Caco-2 (cell line): ENCODE measurements around the gene FES. TPM values are rescaled to one million over a fixed set of nuclear protein-coding genes. Genes with fewer than 3 reads are reported as not detected.

ENCODE experiments used
- BruUV-seq: library from RNA; stranded (reverse); fragments of 400-500 nt; replicated peaks from 2 replicates; lab custom pipeline; 2021; lab: Mats Ljungman, UMichigan
- CTCF ChIA-PET: fragments of 300-600 bp; sonication (Branson Sonifier 250); formaldehyde crosslinking; loops from one replicate; lab custom pipeline; 2022; ENCODE audit warnings: antibody characterized with exemption; lab: Charles Lee
- POLR2A ChIA-PET: fragments of 300-600 bp; sonication (Branson Sonifier 250); formaldehyde crosslinking; loops from one replicate; lab custom pipeline; 2022; ENCODE audit warnings: antibody characterized with exemption; lab: Charles Lee
- DNase-seq, 2 experiments: peaks; one replicate each; pipeline versions ENCODE4 v3.0.0 to v3.0.0-alpha.2; 2020 to 2022
- H3K27me3 ChIP-seq: replicated peaks from 2 replicates; pipeline ENCODE4 v1.6.0; 2011; ENCODE audit warnings: low read length; ENCODE audit not compliant: control insufficient read depth, insufficient read depth
- H3K36me3 ChIP-seq: 2 replicates; pipeline ENCODE4 v1.5.1; 2011; ENCODE audit warnings: low read length; ENCODE audit not compliant: control insufficient read depth, insufficient read depth
- H3K4me1 ChIP-seq: fragments of 250-450 bp; sonication (Bioruptor Pico); 2 replicates; pipeline ENCODE4 v1.5.1; 2020; ENCODE audit warnings: mild to moderate bottlenecking
- H3K4me3 ChIP-seq: 2 replicates; pipeline ENCODE4 v1.5.1; 2011; ENCODE audit warnings: low read depth, mild to moderate bottlenecking, control low read depth, low read length
- H3K9me3 ChIP-seq: fragments of 250-450 bp; sonication (Bioruptor Pico); 2 replicates; pipeline ENCODE4 v1.5.1; 2020; ENCODE audit warnings: mild to moderate bottlenecking, moderate library complexity
- H3K27ac Mint-ChIP-seq: one replicate; pipeline ENCODE4 v1.8.0; 2022; ENCODE audit warnings: mixed read lengths; ENCODE audit not compliant: unreplicated experiment
- H3K27me3 Mint-ChIP-seq: one replicate; pipeline ENCODE4 v1.8.0; 2022; ENCODE audit warnings: mixed read lengths; ENCODE audit not compliant: insufficient read depth, unreplicated experiment
- H3K36me3 Mint-ChIP-seq: one replicate; pipeline ENCODE4 v1.8.0; 2022; ENCODE audit warnings: mild to moderate bottlenecking, mixed read lengths; ENCODE audit not compliant: insufficient read depth, unreplicated experiment
- H3K4me1 Mint-ChIP-seq: one replicate; pipeline ENCODE4 v1.8.0; 2022; ENCODE audit warnings: low read depth, mixed read lengths; ENCODE audit not compliant: unreplicated experiment
- H3K4me3 Mint-ChIP-seq: one replicate; pipeline ENCODE4 v1.8.0; 2022; ENCODE audit warnings: mild to moderate bottlenecking, moderate library complexity, mixed read lengths; ENCODE audit not compliant: unreplicated experiment
- H3K9me3 Mint-ChIP-seq: one replicate; pipeline ENCODE4 v1.8.0; 2022; ENCODE audit warnings: mixed read lengths; ENCODE audit not compliant: unreplicated experiment
- intact Hi-C: fragments of 100-400 bp; cut with micrococcal nuclease; formaldehyde crosslinking; loops from one replicate; pipeline ENCODE4 v1.10.0; 2022; ENCODE audit not compliant: unreplicated experiment
- total RNA-seq: library from RNA; stranded (reverse); gene quantifications from 2 replicates; pipeline ENCODE4 v1.2.3, GENCODE V29; 2022
- TF ChIP-seq, protein P1 (sequence below), 2 experiments: fragments of 200-600 bp in 1 of 2; IDR thresholded peaks; 1 replicate in 1 of 2; 2 replicates in 1 of 2; pipeline versions ENCODE4 v1.5.1 to v1.8.0; 2011 to 2022; ENCODE audit warnings: antibody characterized with exemption in 1 of 2, control low read depth in 1 of 2, inconsistent platforms in 1 of 2, low read depth in 1 of 2, low read length in 1 of 2, mild to moderate bottlenecking in 1 of 2, moderate library complexity in 1 of 2; ENCODE audit not compliant: insufficient read depth in 1 of 2, severe bottlenecking in 1 of 2, unreplicated experiment in 1 of 2

The FES gene
- total RNA-seq, 1 experiment from 2014 or later, result 1.7 TPM

DNA sequence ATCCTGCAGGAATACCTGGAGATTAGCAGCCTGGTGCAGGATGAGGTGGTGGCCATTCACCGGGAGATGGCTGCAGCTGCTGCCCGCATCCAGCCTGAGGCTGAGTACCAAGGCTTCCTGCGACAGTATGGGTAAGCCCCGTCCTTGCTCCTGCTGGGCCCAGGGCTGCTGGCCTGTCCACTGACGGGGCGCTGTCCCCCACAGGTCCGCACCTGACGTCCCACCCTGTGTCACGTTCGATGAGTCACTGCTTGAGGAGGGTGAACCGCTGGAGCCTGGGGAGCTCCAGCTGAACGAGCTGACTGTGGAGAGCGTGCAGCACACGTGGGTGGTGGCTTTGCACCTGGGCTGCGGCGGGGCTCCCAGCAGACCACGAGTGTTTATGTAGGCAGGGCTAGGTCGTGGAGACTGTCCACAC lies 5.0 kb downstream of the FES start:
- ChIA-PET CTCF (interaction anchor here (0.7 kb wide), 1 partner anchor 43 kb away, joined by 3 read pairs; the partner anchor contains the start of gene HDDC3), POLR2A (no interaction called here)
- TF ChIP-seq, protein P1, sequence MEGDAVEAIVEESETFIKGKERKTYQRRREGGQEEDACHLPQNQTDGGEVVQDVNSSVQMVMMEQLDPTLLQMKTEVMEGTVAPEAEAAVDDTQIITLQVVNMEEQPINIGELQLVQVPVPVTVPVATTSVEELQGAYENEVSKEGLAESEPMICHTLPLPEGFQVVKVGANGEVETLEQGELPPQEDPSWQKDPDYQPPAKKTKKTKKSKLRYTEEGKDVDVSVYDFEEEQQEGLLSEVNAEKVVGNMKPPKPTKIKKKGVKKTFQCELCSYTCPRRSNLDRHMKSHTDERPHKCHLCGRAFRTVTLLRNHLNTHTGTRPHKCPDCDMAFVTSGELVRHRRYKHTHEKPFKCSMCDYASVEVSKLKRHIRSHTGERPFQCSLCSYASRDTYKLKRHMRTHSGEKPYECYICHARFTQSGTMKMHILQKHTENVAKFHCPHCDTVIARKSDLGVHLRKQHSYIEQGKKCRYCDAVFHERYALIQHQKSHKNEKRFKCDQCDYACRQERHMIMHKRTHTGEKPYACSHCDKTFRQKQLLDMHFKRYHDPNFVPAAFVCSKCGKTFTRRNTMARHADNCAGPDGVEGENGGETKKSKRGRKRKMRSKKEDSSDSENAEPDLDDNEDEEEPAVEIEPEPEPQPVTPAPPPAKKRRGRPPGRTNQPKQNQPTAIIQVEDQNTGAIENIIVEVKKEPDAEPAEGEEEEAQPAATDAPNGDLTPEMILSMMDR (IDR thresholded peaks at IDR 0.05; ENCODE audit: insufficient read depth in 1 of 2, low read depth in 1 of 2, low read length in 1 of 2, severe bottlenecking in 1 of 2, unreplicated experiment in 1 of 2), result no peak
- Histone ChIP-seq H3K4me3 (no peak overlapping the region), H3K36me3 (no peaks in the 10 kb centered on the region), H3K4me1 (no peaks in the 10 kb centered on the region), H3K9me3 (no peaks in the 10 kb centered on the region), H3K27me3 (no peaks in the 10 kb centered on the region)
- intact Hi-C loops, result loop anchor here (5.0 kb wide), 1 partner anchor 597 kb away; no protein-coding TSS in a partner anchor
- no TSS peak for BruUV-seq
- DNase-seq, result no peak
- Mint-ChIP-seq H3K36me3 (no peaks in the 10 kb centered on the region), H3K27me3 (no peaks in the 10 kb centered on the region), H3K27ac (no peak overlapping the region), H3K4me3 (no peak overlapping the region), H3K9me3 (no peaks in the 10 kb centered on the region), H3K4me1 (no peaks in the 10 kb centered on the region)

DNA sequence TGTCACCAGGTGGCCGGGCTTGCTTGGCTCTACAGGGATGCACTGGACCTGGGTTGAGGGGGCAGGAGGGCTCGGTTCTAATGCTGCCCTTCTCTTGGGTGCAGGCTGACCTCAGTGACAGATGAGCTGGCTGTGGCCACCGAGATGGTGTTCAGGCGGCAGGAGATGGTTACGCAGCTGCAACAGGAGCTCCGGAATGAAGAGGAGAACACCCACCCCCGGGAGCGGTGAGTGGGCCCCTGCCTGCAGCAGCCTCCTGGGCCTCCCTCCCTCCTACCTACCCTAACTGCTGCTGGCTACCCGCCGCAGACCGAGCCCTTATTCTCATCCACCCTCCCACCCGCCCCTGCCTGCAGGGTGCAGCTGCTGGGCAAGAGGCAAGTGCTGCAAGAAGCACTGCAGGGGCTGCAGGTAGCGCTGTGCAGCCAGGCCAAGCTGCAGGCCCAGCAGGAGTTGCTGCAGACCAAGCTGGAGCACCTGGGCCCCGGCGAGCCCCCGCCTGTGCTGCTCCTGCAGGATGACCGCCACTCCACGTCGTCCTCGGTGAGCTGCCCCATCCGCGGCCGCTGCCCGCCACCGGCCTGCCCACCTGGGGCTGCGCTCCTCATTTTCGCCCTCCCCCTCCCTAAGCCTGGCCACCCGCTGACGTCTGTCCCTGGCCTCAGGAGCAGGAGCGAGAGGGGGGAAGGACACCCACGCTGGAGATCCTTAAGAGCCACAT lies 5.6 kb downstream of the FES start:
- intact Hi-C loops, result loop anchor here (5.0 kb wide), 1 partner anchor 598 kb away; no protein-coding TSS in a partner anchor

DNA sequence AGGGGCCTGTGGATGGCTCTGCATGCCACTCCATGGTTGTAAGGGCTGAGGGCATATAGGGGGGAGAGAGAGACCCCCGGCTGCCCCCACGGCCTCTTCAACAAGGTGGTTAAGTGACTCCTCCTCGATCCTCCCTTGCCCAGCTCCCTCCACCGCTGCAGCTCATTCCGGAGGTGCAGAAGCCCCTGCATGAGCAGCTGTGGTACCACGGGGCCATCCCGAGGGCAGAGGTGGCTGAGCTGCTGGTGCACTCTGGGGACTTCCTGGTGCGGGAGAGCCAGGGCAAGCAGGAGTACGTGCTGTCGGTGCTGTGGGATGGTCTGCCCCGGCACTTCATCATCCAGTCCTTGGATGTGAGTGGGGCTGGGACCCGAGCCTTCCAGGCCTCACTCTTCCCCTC lies 6.5 kb downstream of the FES start:
- CTCF ChIA-PET, result interaction anchor here (1.0 kb wide), 1 partner anchor 243 kb away, joined by 3 read pairs; no protein-coding TSS in a partner anchor
- Histone ChIP-seq H3K9me3 (no peaks in the 10 kb centered on the region), H3K27me3 (no peaks in the 10 kb centered on the region), H3K4me1 (no peaks in the 10 kb centered on the region), H3K4me3 (no peak overlapping the region), H3K36me3 (no peaks in the 10 kb centered on the region)
- Mint-ChIP-seq H3K9me3 (no peaks in the 10 kb centered on the region), H3K27ac (no peak overlapping the region), H3K4me3 (no peak overlapping the region), H3K27me3 (no peaks in the 10 kb centered on the region), H3K36me3 (no peaks in the 10 kb centered on the region), H3K4me1 (no peaks in the 10 kb centered on the region)
- POLR2A ChIA-PET, result no interaction called here
- no peak for DNase-seq
- BruUV-seq, result no TSS peak
- intact Hi-C loops, result no loop called here
- TF ChIP-seq, protein P1 (IDR thresholded peaks at IDR 0.05; ENCODE audit: insufficient read depth in 1 of 2, low read depth in 1 of 2, low read length in 1 of 2, severe bottlenecking in 1 of 2, unreplicated experiment in 1 of 2), result no peak

More for the DNA sequence above, 5.6 kb downstream of the FES start:
- no peaks in the 10 kb centered on the region for H3K9me3 Mint-ChIP-seq
- POLR2A ChIA-PET, result no interaction called here
- H3K36me3 Mint-ChIP-seq, result no peaks in the 10 kb centered on the region
- H3K4me1 Mint-ChIP-seq, result no peaks in the 10 kb centered on the region
- CTCF ChIA-PET, result interaction anchor here (0.7 to 1.0 kb wide), 2 partner anchors 42 to 242 kb away, joined by 3 read pairs; partner anchors contain the start of gene HDDC3
- DNase-seq, result no peak
- Histone ChIP-seq H3K9me3 (no peaks in the 10 kb centered on the region), H3K4me1 (no peaks in the 10 kb centered on the region), H3K4me3 (no peak overlapping the region), H3K27me3 (no peaks in the 10 kb centered on the region), H3K36me3 (no peaks in the 10 kb centered on the region)
- no peak overlapping the region for H3K4me3 Mint-ChIP-seq
- no peaks in the 10 kb centered on the region for H3K27me3 Mint-ChIP-seq
- BruUV-seq, result no TSS peak
- no peak overlapping the region for H3K27ac Mint-ChIP-seq
- TF ChIP-seq, protein P1 (IDR thresholded peaks at IDR 0.05; ENCODE audit: insufficient read depth in 1 of 2, low read depth in 1 of 2, low read length in 1 of 2, severe bottlenecking in 1 of 2, unreplicated experiment in 1 of 2), result no peak
